Measurements from ENCODE around the gene COPG2. TPM values are rescaled to one million over a fixed set of nuclear protein-coding genes. Genes with fewer than 3 reads are reported as not detected.

COPG2 gene
- total RNA-seq, 1 experiment from 2014 or later, result 25.5 TPM

DNA sequence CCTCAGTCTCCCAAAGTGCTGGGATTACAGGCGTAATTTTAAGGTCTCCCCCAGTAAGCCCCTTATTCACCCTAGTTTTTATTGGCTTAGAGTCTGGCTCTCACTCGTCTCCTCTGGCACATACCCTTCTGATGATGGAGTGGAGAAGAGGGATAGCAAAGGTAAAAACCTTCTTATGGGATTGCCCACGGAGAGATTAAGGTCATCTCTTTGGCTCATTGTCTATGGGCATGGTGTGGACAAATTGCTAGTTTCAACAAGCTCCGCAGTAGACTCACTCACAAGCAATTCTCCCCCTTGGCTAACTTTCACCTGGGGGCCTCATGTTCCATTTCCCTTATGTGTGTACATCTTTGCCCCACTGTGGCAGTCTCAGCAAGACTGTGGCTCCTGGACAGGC lies 40.2 kb upstream of the COPG2 start:
- Histone ChIP-seq H3F3A (ENCODE audit: insufficient read depth, low read depth) (no peaks in the 10 kb centered on the region), H3K4me1 (replicated peaks; ENCODE audit: insufficient read depth) (no peaks in the 10 kb centered on the region; the same call in 1 of the 2 replicates), H3K27ac (no peak overlapping the region), H3K9me2 (ENCODE audit: insufficient read depth) (no peaks in the 10 kb centered on the region), H3K4me2 (no peak overlapping the region), H3K27me3 (ENCODE audit: insufficient read depth, low read depth) (peaks cover 4% of the 10 kb centered on the region; the same call in 1 of the 2 replicates), H3K4me3 (no peak overlapping the region), H3K79me2 (ENCODE audit: low read depth) (no peaks in the 10 kb centered on the region), H2AFZ (no peak overlapping the region), H3K9me3 (ENCODE audit: insufficient read depth, low read depth) (0 out of 2 replicates have a peak, but pooled peaks cover 7% of the 10 kb centered on the region), H4K20me1 (ENCODE audit: insufficient read depth) (no peaks in the 10 kb centered on the region), H3K36me3 (ENCODE audit: low read depth) (no peaks in the 10 kb centered on the region)
- BruUV-seq (replicated peaks), result no TSS peak
- intact Hi-C loops (cut with micrococcal nuclease; ENCODE audit: unreplicated experiment), result no loop called here
- POLR2A ChIA-PET (ENCODE audit: unreplicated experiment), result interaction anchor here (0.6 kb wide), 1 partner anchor 49 kb away, joined by 5 read pairs; no protein-coding TSS in a partner anchor
- DNase-seq, result no peak
- TF ChIP-seq, protein P1, sequence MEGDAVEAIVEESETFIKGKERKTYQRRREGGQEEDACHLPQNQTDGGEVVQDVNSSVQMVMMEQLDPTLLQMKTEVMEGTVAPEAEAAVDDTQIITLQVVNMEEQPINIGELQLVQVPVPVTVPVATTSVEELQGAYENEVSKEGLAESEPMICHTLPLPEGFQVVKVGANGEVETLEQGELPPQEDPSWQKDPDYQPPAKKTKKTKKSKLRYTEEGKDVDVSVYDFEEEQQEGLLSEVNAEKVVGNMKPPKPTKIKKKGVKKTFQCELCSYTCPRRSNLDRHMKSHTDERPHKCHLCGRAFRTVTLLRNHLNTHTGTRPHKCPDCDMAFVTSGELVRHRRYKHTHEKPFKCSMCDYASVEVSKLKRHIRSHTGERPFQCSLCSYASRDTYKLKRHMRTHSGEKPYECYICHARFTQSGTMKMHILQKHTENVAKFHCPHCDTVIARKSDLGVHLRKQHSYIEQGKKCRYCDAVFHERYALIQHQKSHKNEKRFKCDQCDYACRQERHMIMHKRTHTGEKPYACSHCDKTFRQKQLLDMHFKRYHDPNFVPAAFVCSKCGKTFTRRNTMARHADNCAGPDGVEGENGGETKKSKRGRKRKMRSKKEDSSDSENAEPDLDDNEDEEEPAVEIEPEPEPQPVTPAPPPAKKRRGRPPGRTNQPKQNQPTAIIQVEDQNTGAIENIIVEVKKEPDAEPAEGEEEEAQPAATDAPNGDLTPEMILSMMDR (conservative IDR thresholded peaks at IDR 0.05), result no peak
- TF ChIP-seq EZH2 (IDR thresholded peaks at IDR 0.05; ENCODE audit: low read depth), result no peak
- CTCF ChIA-PET, result no interaction called here

DNA sequence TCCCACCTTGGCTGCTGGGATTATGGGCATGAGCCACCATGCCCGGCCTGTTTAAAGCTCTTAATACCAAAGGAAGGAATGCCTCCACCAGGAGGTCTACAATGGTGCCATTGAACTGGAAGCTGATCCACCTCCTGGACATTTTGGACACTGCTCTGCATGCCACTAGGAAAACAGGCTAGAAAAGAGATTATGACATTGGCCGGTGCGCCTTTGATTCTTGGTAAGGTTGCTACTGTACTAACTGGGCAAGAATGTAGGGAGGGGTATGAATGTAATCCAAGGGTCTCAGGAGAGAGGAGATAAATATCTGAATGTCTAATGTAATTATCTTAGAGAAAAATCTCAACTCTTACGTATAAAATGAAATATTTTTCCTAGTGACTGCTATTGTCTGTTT lies 39.5 kb upstream of the COPG2 start:
- no peak overlapping the region for H3K4me3 ChIP-seq
- CTCF ChIA-PET, result no interaction called here
- no peak overlapping the region for H2AFZ ChIP-seq
- no peaks in the 10 kb centered on the region for H3K9me2 ChIP-seq (ENCODE audit: insufficient read depth)
- H3K4me2 ChIP-seq, result no peak overlapping the region
- no peak for DNase-seq
- TF ChIP-seq EZH2 (IDR thresholded peaks at IDR 0.05; ENCODE audit: low read depth), result no peak
- TF ChIP-seq, protein P1 (conservative IDR thresholded peaks at IDR 0.05), result no peak
- H3K79me2 ChIP-seq (ENCODE audit: low read depth), result no peaks in the 10 kb centered on the region
- intact Hi-C loops (cut with micrococcal nuclease; ENCODE audit: unreplicated experiment), result no loop called here
- peaks cover 4% of the 10 kb centered on the region; the same call in 1 of the 2 replicates for H3K27me3 ChIP-seq (ENCODE audit: insufficient read depth, low read depth)
- H3K36me3 ChIP-seq (ENCODE audit: low read depth), result no peaks in the 10 kb centered on the region
- no TSS peak for BruUV-seq (replicated peaks)
- H3K27ac ChIP-seq, result no peak overlapping the region
- POLR2A ChIA-PET (ENCODE audit: unreplicated experiment), result no interaction called here
- no peaks in the 10 kb centered on the region for H3F3A ChIP-seq (ENCODE audit: insufficient read depth, low read depth)
- H4K20me1 ChIP-seq (ENCODE audit: insufficient read depth), result no peaks in the 10 kb centered on the region
- 0 out of 2 replicates have a peak, but pooled peaks cover 7% of the 10 kb centered on the region for H3K9me3 ChIP-seq (ENCODE audit: insufficient read depth, low read depth)
- no peaks in the 10 kb centered on the region; the same call in 1 of the 2 replicates for H3K4me1 ChIP-seq (replicated peaks; ENCODE audit: insufficient read depth)

DNA sequence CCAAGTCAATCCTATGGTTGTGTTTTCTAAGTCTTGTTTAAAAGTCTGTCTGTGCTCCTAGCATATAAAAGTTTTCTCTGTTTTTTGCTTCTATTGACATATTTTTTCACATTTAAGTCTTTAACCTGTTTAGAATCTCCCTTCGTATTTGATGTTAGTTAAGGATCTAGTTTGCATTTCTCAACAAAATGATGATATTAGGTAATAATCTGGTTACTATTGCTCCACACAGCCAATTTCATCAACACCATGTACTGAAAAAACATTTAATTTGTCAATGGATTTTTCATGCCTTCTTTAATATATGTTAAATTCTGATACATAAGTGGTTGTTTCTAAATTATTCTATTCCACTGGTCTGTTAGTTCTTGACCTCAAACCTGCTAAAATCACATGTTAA lies 35.3 kb upstream of the COPG2 start:
- Histone ChIP-seq H3F3A (ENCODE audit: insufficient read depth, low read depth) (no peaks in the 10 kb centered on the region), H3K4me3 (no peak overlapping the region), H3K4me1 (replicated peaks; ENCODE audit: insufficient read depth) (no peaks in the 10 kb centered on the region; the same call in 1 of the 2 replicates), H2AFZ (no peak overlapping the region), H3K27ac (no peak overlapping the region), H3K27me3 (ENCODE audit: insufficient read depth, low read depth) (peaks cover 4% of the 10 kb centered on the region; the same call in 1 of the 2 replicates), H3K9me3 (ENCODE audit: insufficient read depth, low read depth) (0 out of 2 replicates have a peak, but pooled peaks cover 7% of the 10 kb centered on the region), H3K79me2 (ENCODE audit: low read depth) (no peaks in the 10 kb centered on the region), H3K9me2 (ENCODE audit: insufficient read depth) (no peaks in the 10 kb centered on the region), H4K20me1 (ENCODE audit: insufficient read depth) (no peaks in the 10 kb centered on the region), H3K4me2 (no peak overlapping the region), H3K36me3 (ENCODE audit: low read depth) (no peaks in the 10 kb centered on the region)
- POLR2A ChIA-PET (ENCODE audit: unreplicated experiment), result no interaction called here
- intact Hi-C loops (cut with micrococcal nuclease; ENCODE audit: unreplicated experiment), result no loop called here
- CTCF ChIA-PET, result no interaction called here
- BruUV-seq (replicated peaks), result no TSS peak
- no peak for DNase-seq
- TF ChIP-seq EZH2 (IDR thresholded peaks at IDR 0.05; ENCODE audit: low read depth), result no peak
- TF ChIP-seq, protein P1 (conservative IDR thresholded peaks at IDR 0.05), result no peak

All from PC-9 (cell line).